HepG2 (cell line): ENCODE measurements around the gene MORC4. TPM values are rescaled to one million over a fixed set of nuclear protein-coding genes. Genes with fewer than 3 reads are reported as not detected.

Source experiments
- ATF2 ChIP-seq: sonication (generic); formaldehyde crosslinking; IDR thresholded peaks from 2 replicates; pipeline ENCODE4 v1.4.0; 2020; ENCODE audit warnings: missing genetic modification reagents
- ATRX ChIP-seq: sonication (generic); formaldehyde crosslinking; IDR thresholded peaks from 2 replicates; pipeline ENCODE4 v1.4.0; 2020; ENCODE audit warnings: missing genetic modification reagents, borderline replicate concordance
- CAMTA2 ChIP-seq: sonication (generic); formaldehyde crosslinking; IDR thresholded peaks from 2 replicates; pipeline ENCODE4 v1.4.0; 2020; ENCODE audit warnings: mild to moderate bottlenecking, missing genetic modification reagents, borderline replicate concordance
- EP300 ChIP-seq, 3 experiments: sonication (generic) in 1 of 3; formaldehyde crosslinking in 1 of 3; IDR thresholded peaks; 2 replicates each; pipeline versions ENCODE4 v1.5.1 to v1.6.1; 2011 to 2020; ENCODE audit warnings: low read depth in 2 of 3, low read length in 2 of 3, borderline replicate concordance in 1 of 3, improper control_type of control experiment in 1 of 3, mild to moderate bottlenecking in 1 of 3, missing genetic modification reagents in 1 of 3, moderate library complexity in 1 of 3
- GATAD2A ChIP-seq: IDR thresholded peaks from 2 replicates; pipeline ENCODE4 v1.6.1; 2016
- GPBP1L1 ChIP-seq: sonication (generic); formaldehyde crosslinking; IDR thresholded peaks from 2 replicates; pipeline ENCODE4 v1.5.0; 2020; ENCODE audit warnings: mild to moderate bottlenecking, missing genetic modification reagents
- HDAC1 ChIP-seq: sonication (generic); formaldehyde crosslinking; IDR thresholded peaks from 2 replicates; pipeline ENCODE4 v1.5.1; 2020; ENCODE audit warnings: mild to moderate bottlenecking, missing genetic modification reagents
- HDAC2 ChIP-seq: sonication (generic); formaldehyde crosslinking; IDR thresholded peaks from 2 replicates; pipeline ENCODE4 v1.4.0; 2020; ENCODE audit warnings: missing genetic modification reagents
- NR2F1 ChIP-seq, 2 experiments: fragments of 450-650 bp in 1 of 2; formaldehyde crosslinking in 1 of 2; IDR thresholded peaks; 2 replicates each; pipeline versions ENCODE4 v1.5.0 to v1.6.1; 2016 to 2020; ENCODE audit warnings: mild to moderate bottlenecking in 1 of 2, missing compliant biosample characterization in 1 of 2, missing genetic modification reagents in 1 of 2, moderate library complexity in 1 of 2
- PITX1 ChIP-seq: sonication (generic); formaldehyde crosslinking; IDR thresholded peaks from 2 replicates; pipeline ENCODE4 v1.5.1; 2020; ENCODE audit warnings: mild to moderate bottlenecking, missing genetic modification reagents
- POGZ ChIP-seq: sonication (generic); formaldehyde crosslinking; IDR thresholded peaks from 2 replicates; pipeline ENCODE4 v1.4.0; 2020; ENCODE audit warnings: mild to moderate bottlenecking, missing genetic modification reagents
- SOX13 ChIP-seq, 3 experiments: fragments of 450-650 bp in 1 of 3; sonication (generic) in 1 of 3; formaldehyde crosslinking in 1 of 3; IDR thresholded peaks in 2 of 3; conservative IDR thresholded peaks in 1 of 3; 2 replicates each; pipeline versions ENCODE4 v1.5.0 to v1.6.1; 2016 to 2020; ENCODE audit warnings: antibody characterized with exemption in 1 of 3, mild to moderate bottlenecking in 1 of 3, missing compliant biosample characterization in 1 of 3, missing genetic modification reagents in 1 of 3, moderate library complexity in 1 of 3
- SOX5 ChIP-seq: IDR thresholded peaks from 2 replicates; pipeline ENCODE4 v1.6.1; 2016; ENCODE audit warnings: borderline replicate concordance
- ZBTB34 ChIP-seq: sonication (generic); formaldehyde crosslinking; IDR thresholded peaks from 2 replicates; pipeline ENCODE4 v1.8.0; 2022; ENCODE audit warnings: mild to moderate bottlenecking, missing genetic modification reagents
- ZNF160 ChIP-seq: sonication (generic); formaldehyde crosslinking; IDR thresholded peaks from 2 replicates; pipeline ENCODE4 v1.8.0; 2022; ENCODE audit warnings: mild to moderate bottlenecking, inconsistent platforms, missing genetic modification reagents
- ZNF431 ChIP-seq: sonication (generic); formaldehyde crosslinking; IDR thresholded peaks from 2 replicates; pipeline ENCODE4 v1.9.0; 2022; ENCODE audit warnings: missing genetic modification reagents, low read depth, mild to moderate bottlenecking, borderline replicate concordance
- ZNF788 ChIP-seq: sonication (generic); formaldehyde crosslinking; IDR thresholded peaks from 2 replicates; pipeline ENCODE4 v1.5.0; 2020; ENCODE audit warnings: mild to moderate bottlenecking, missing genetic modification reagents, borderline replicate concordance
- ZNF883 ChIP-seq: sonication (generic); formaldehyde crosslinking; IDR thresholded peaks from 2 replicates; pipeline ENCODE4 v1.5.1; 2020; ENCODE audit warnings: mild to moderate bottlenecking, missing genetic modification reagents; ENCODE audit errors: not compliant biosample characterization
- polyA plus RNA-seq, 8 experiments: library from polyadenylated mRNA; depleted of rRNA in 3 of 8; stranded (reverse) in 7 of 8; unstranded in 1 of 8; fragments of >200 nt; fragmentation: Illumina TruSeq in 4 of 8; extraction: Trizol in 4 of 8; gene quantifications; 2 replicates each; pipeline versions ENCODE4 v1.2.1 to v1.2.3, GENCODE V29; 2011 to 2016; ENCODE audit warnings: low read depth in 4 of 8, missing spikeins in 1 of 8, mixed read lengths in 1 of 8; ENCODE audit not compliant: insufficient read depth in 1 of 8
- total RNA-seq, 5 experiments: library from RNA; depleted of rRNA; stranded (reverse); fragments of >200 nt; fragmentation: Illumina TruSeq; extraction: Trizol; gene quantifications; 2 replicates each; pipeline ENCODE4 v1.2.3, GENCODE V29; 2016; ENCODE audit warnings: low read depth in 1 of 5
- TF ChIP-seq, protein P1 (sequence below): sonication (generic); formaldehyde crosslinking; IDR thresholded peaks from 2 replicates; pipeline ENCODE4 v1.5.0; 2020; ENCODE audit warnings: missing genetic modification reagents

MORC4 gene
- total and polyA plus RNA-seq, 2 of the 13 experiments (the other 11 are each of a cell fraction or from before 2014, with no cell fraction given): 7.3 to 17.6 TPM

DNA sequence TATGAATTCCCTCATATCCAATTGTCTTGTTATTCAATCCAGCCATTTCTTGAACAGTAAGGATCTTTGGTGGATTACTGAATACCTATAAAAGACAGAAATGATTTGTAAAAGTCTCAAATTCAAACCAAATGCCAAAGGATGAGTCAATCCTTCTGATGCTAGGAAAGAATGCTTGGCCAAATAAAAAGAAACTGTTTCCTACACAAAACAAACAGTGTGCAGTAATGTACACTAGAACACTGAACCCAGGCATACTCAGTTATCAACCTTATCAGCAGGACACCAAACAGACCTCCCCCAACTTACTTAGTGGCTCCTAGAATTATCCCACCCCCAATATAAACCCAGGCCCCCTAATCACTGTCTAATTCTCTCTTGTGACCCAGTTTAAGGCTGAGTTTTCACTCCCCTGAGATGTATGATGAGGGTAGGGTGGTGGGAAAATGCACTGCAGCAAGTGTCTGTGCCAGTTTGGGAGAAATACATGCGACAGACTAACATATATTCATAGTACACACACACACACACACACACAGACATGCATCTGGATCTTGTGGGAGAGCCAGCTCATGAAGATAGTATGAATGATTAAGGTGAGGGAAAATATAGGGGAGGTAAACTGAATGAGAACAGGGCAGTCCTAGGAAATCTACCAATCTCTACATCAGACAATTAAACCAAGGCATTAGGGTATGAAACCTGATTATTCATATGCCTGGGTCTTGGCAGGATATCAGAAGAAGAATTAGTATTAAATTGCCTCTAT, 44.8 kb downstream of the MORC4 start (continued):
- TF ChIP-seq, protein P1, sequence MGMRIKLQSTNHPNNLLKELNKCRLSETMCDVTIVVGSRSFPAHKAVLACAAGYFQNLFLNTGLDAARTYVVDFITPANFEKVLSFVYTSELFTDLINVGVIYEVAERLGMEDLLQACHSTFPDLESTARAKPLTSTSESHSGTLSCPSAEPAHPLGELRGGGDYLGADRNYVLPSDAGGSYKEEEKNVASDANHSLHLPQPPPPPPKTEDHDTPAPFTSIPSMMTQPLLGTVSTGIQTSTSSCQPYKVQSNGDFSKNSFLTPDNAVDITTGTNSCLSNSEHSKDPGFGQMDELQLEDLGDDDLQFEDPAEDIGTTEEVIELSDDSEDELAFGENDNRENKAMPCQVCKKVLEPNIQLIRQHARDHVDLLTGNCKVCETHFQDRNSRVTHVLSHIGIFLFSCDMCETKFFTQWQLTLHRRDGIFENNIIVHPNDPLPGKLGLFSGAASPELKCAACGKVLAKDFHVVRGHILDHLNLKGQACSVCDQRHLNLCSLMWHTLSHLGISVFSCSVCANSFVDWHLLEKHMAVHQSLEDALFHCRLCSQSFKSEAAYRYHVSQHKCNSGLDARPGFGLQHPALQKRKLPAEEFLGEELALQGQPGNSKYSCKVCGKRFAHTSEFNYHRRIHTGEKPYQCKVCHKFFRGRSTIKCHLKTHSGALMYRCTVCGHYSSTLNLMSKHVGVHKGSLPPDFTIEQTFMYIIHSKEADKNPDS (CRISPR knock-in tag): no peak
- TF ChIP-seq SOX5 (CRISPR knock-in tag) (peak; percentile 54; the same call in 1 of the 2 replicates), GPBP1L1 (CRISPR knock-in tag) (no peak), HDAC1 (CRISPR knock-in tag) (peak; percentile 46; the same call in 1 of the 2 replicates), ATRX (CRISPR knock-in tag) (no peak), GATAD2A (CRISPR knock-in tag) (peak; percentile 65), EP300 (IDR thresholded peaks at IDR 0.05; ENCODE audit: low read depth in 2 of 2, low read length in 2 of 2) (peak in 1 of 2 experiments; percentile 88; a peak in 2 of 4 replicates), EP300 (CRISPR knock-in tag; IDR thresholded peaks at IDR 0.05; ENCODE audit: borderline replicate concordance) (peak; percentile 71; the same call in 1 of the 2 replicates), ZNF883 (no peak), PITX1 (peak; percentile 27; the same call in 1 of the 2 replicates), ATF2 (CRISPR knock-in tag) (no peak), NR2F1 (CRISPR knock-in tag; IDR thresholded peaks at IDR 0.05) (no peak), CAMTA2 (CRISPR knock-in tag) (no peak), HDAC2 (CRISPR knock-in tag) (peak; percentile 63), ZBTB34 (CRISPR knock-in tag) (no peak), POGZ (0 out of 2 replicates have a peak, but pooled peaks have one; percentile 18), ZNF431 (no peak), ZNF160 (no peak), SOX13 (IDR thresholded peaks at IDR 0.05) (0 out of 2 replicates have a peak, but pooled peaks have one; percentile 32), SOX13 (CRISPR knock-in tag; conservative IDR thresholded peaks at IDR 0.05 in 1 of 2, IDR thresholded peaks at IDR 0.05 in 1 of 2) (peak in 1 of 2 experiments; percentile 76; a peak in 2 of 4 replicates), ZNF788 (CRISPR knock-in tag) (no peak)
